HCT116 (cell line): ENCODE results near the gene CASP12. TPM values are rescaled to one million over a fixed set of nuclear protein-coding genes. Genes with fewer than 3 reads are reported as not detected.

Source experiments
- ATAC-seq: fragments of 200-7000 bp; cut with Tn5 transposase; 2 replicates; pipeline ENCODE4 v1.9.1; 2020; ENCODE audit warnings: mild to moderate bottlenecking, moderate library complexity
- BruUV-seq: library from RNA; stranded (reverse); fragments of 400-500 nt; replicated peaks from 2 replicates; lab custom pipeline; 2021; lab: Mats Ljungman, UMichigan
- CTCF ChIA-PET: fragments of 300-600 bp; sonication (Branson Sonifier 250); formaldehyde crosslinking; loops from one replicate; lab custom pipeline; 2021; ENCODE audit warnings: antibody characterized with exemption; lab: Charles Lee
- POLR2A ChIA-PET: fragments of 300-600, 350-600 bp; sonication (Branson Sonifier 250); formaldehyde crosslinking; loops from one replicate; lab custom pipeline; 2021; ENCODE audit warnings: antibody characterized with exemption; lab: Charles Lee
- RAD21 ChIA-PET, 2 experiments: fragments of 300-600 bp; sonication (Branson Sonifier 250); formaldehyde crosslinking; loops; one replicate each; lab custom pipeline; 2023; ENCODE audit warnings: low total read pairs in 2 of 2; ENCODE audit not compliant: uncharacterized antibody in 2 of 2, unreplicated experiment in 2 of 2, low non-redundant PET in 1 of 2; lab: Charles Lee
- DNase-seq: peaks from one replicate; pipeline ENCODE4 v3.0.0-alpha.2; 2010; ENCODE audit warnings: low read depth, low spot score
- H2AFZ ChIP-seq: fragments of 200-600 bp; shearing (Covaris generic), sonication (generic); 2 replicates; pipeline ENCODE4 v1.6.1; 2017; ENCODE audit warnings: low read depth, mixed run types, mixed read lengths, antibody characterized with exemption, low read length; ENCODE audit not compliant: poor library complexity, severe bottlenecking
- H3K27ac ChIP-seq: 2 replicates; pipeline ENCODE4 v1.5.1; 2012; ENCODE audit warnings: low read depth, low read length
- H3K27me3 ChIP-seq: fragments of 200-600 bp; sonication (generic); 2 replicates; pipeline ENCODE4 v1.6.1; 2016; ENCODE audit warnings: mixed run types, low read length, mixed read lengths; ENCODE audit not compliant: insufficient read depth
- H3K36me3 ChIP-seq, 2 experiments: fragments of 200-500 bp in 1 of 2; fragments of 200-600 bp in 1 of 2; sonication (Bioruptor generic) in 1 of 2; sonication (generic) in 1 of 2; 2 replicates each; pipeline versions ENCODE4 v1.5.1 to v1.6.1; 2014 to 2016; ENCODE audit warnings: low read length in 2 of 2, inconsistent platforms in 1 of 2, mixed read lengths in 1 of 2, mixed run types in 1 of 2; ENCODE audit not compliant: insufficient read depth in 2 of 2, control insufficient read depth in 1 of 2
- H3K4me1 ChIP-seq, 2 experiments: fragments of 200-600 bp in 1 of 2; sonication (generic) in 1 of 2; 2 replicates each; pipeline versions ENCODE4 v1.5.1 to v1.6.1; 2012 to 2017; ENCODE audit warnings: low read length in 2 of 2, inconsistent platforms in 1 of 2, mild to moderate bottlenecking in 1 of 2, mixed read lengths in 1 of 2, mixed run types in 1 of 2, moderate library complexity in 1 of 2; ENCODE audit not compliant: insufficient read depth in 2 of 2, control insufficient read depth in 1 of 2
- H3K4me2 ChIP-seq: fragments of 200-600 bp; sonication (generic); 2 replicates; pipeline ENCODE4 v1.6.1; 2017; ENCODE audit warnings: mixed run types, low read length, mixed read lengths
- H3K4me3 ChIP-seq, 2 experiments: fragments of 200-600 bp in 1 of 2; sonication (generic) in 1 of 2; replicated peaks in 1 of 2; 2 replicates each; pipeline ENCODE4 v1.5.1; 2011 to 2016; ENCODE audit warnings: low read length in 2 of 2, control low read depth in 1 of 2, low read depth in 1 of 2, mild to moderate bottlenecking in 1 of 2, mixed read lengths in 1 of 2, mixed run types in 1 of 2
- H3K79me2 ChIP-seq: fragments of 200-600 bp; sonication (generic); 2 replicates; pipeline ENCODE4 v1.6.1; 2017; ENCODE audit warnings: mild to moderate bottlenecking, mixed run types, low read length, moderate library complexity, mixed read lengths; ENCODE audit not compliant: insufficient read depth
- H3K9ac ChIP-seq: fragments of 200-600 bp; sonication (generic); 2 replicates; pipeline ENCODE4 v1.6.1; 2016; ENCODE audit warnings: low read length, mixed read lengths
- H3K9me2 ChIP-seq: fragments of 200-600 bp; sonication (generic), shearing (Covaris generic); 2 replicates; pipeline ENCODE4 v1.6.1; 2017; ENCODE audit warnings: mixed run types, mild to moderate bottlenecking, moderate library complexity; ENCODE audit not compliant: insufficient read depth
- H3K9me3 ChIP-seq, 2 experiments: fragments of 200-500 bp in 1 of 2; fragments of 200-600 bp in 1 of 2; sonication (Bioruptor generic) in 1 of 2; sonication (generic) in 1 of 2; 2 replicates each; pipeline ENCODE4 v1.6.1; 2014 to 2017; ENCODE audit warnings: low read length in 2 of 2, mixed read lengths in 2 of 2, inconsistent platforms in 1 of 2, low read depth in 1 of 2, mild to moderate bottlenecking in 1 of 2, mixed run types in 1 of 2, moderate library complexity in 1 of 2; ENCODE audit not compliant: control insufficient read depth in 1 of 2, insufficient read depth in 1 of 2
- H4K20me1 ChIP-seq: fragments of 200-600 bp; sonication (generic), shearing (Covaris generic); 2 replicates; pipeline ENCODE4 v1.6.1; 2017; ENCODE audit warnings: mixed run types, mild to moderate bottlenecking, moderate library complexity; ENCODE audit not compliant: insufficient read depth
- CBX3 ChIP-seq: IDR thresholded peaks from 2 replicates; pipeline ENCODE4 v1.6.1; 2012; ENCODE audit warnings: low read depth
- CEBPB ChIP-seq: IDR thresholded peaks from 2 replicates; pipeline ENCODE4 v1.6.1; 2012; ENCODE audit warnings: low read depth
- CTCF ChIP-seq, 3 experiments: fragments of 200-600 bp in 1 of 3; sonication (generic) in 1 of 3; IDR thresholded peaks in 2 of 3; conservative IDR thresholded peaks in 1 of 3; 2 replicates each; pipeline ENCODE4 v1.5.1; 2012 to 2017; ENCODE audit warnings: low read depth in 2 of 3, low read length in 2 of 3, antibody characterized with exemption in 1 of 3, borderline replicate concordance in 1 of 3, control low read depth in 1 of 3, mild to moderate bottlenecking in 1 of 3, mixed read lengths in 1 of 3, mixed run types in 1 of 3, moderate library complexity in 1 of 3; ENCODE audit not compliant: insufficient read depth in 1 of 3
- ELF1 ChIP-seq: IDR thresholded peaks from 2 replicates; pipeline ENCODE4 v1.6.1; 2012; ENCODE audit warnings: low read depth, borderline replicate concordance
- EZH2 ChIP-seq: fragments of 200-600 bp; sonication (generic); IDR thresholded peaks from 2 replicates; pipeline ENCODE4 v1.6.1; 2017; ENCODE audit warnings: antibody characterized with exemption, mixed run types
- FOSL1 ChIP-seq: IDR thresholded peaks from 2 replicates; pipeline ENCODE4 v1.6.1; 2012; ENCODE audit warnings: low read depth
- POLR2AphosphoS5 ChIP-seq: IDR thresholded peaks from 2 replicates; pipeline ENCODE4 v1.6.1; 2011; ENCODE audit warnings: mild to moderate bottlenecking, low read depth, low read length, moderate library complexity
- RAD21 ChIP-seq: IDR thresholded peaks from 2 replicates; pipeline ENCODE4 v1.6.1; 2012; ENCODE audit warnings: low read depth, mild to moderate bottlenecking
- REST ChIP-seq: IDR thresholded peaks from 2 replicates; pipeline ENCODE4 v1.6.1; 2012; ENCODE audit warnings: low read depth
- SIN3A ChIP-seq: IDR thresholded peaks from 2 replicates; pipeline ENCODE4 v1.6.1; 2012; ENCODE audit warnings: low read depth
- SRF ChIP-seq: IDR thresholded peaks from 2 replicates; pipeline ENCODE4 v1.6.1; 2012; ENCODE audit warnings: low read depth
- ZBTB33 ChIP-seq: IDR thresholded peaks from 2 replicates; pipeline ENCODE4 v1.6.1; 2011; ENCODE audit warnings: mild to moderate bottlenecking, low read length, moderate library complexity; ENCODE audit not compliant: insufficient replicate concordance; ENCODE audit errors: extremely low read depth
- ZNF274 ChIP-seq: fragments of 200-500 bp; sonication (Bioruptor generic); IDR thresholded peaks from 2 replicates; pipeline ENCODE4 v1.6.1; 2014; ENCODE audit warnings: mild to moderate bottlenecking, low read depth, low read length, inconsistent platforms
- intact Hi-C: fragments of 100-400 bp; cut with micrococcal nuclease; formaldehyde crosslinking; loops from 2 replicates; pipeline ENCODE4 v1.10.0; 2022
- total RNA-seq: library from RNA; stranded (reverse); gene quantifications from one replicate; pipeline ENCODE4 v1.2.1, GENCODE V29; 2021; ENCODE audit not compliant: unreplicated experiment

Gene CASP12
- total RNA-seq, 1 experiment from 2014 or later: not detected

- Histone ChIP-seq H3K27ac (no peak overlapping the region), H3K79me2 (no peaks in the 10 kb centered on the region), H3K9ac (no peak overlapping the region), H4K20me1 (no peaks in the 10 kb centered on the region), H3K36me3 (no peaks in the 10 kb centered on the region), H3K9me3 (no peaks in the 10 kb centered on the region), H2AFZ (no peak overlapping the region), H3K4me3 (no peak overlapping the region), H3K9me2 (no peaks in the 10 kb centered on the region), H3K27me3 (no peaks in the 10 kb centered on the region), H3K4me2 (no peak overlapping the region), H3K4me1 (no peaks in the 10 kb centered on the region)
- TF ChIP-seq CBX3 (no peak), SRF (no peak), CTCF (IDR thresholded peaks at IDR 0.05 in 2 of 3, conservative IDR thresholded peaks at IDR 0.05 in 1 of 3; ENCODE audit: borderline replicate concordance in 1 of 3, insufficient read depth in 1 of 3, low read depth in 2 of 3, low read length in 2 of 3) (no peak)
- ChIA-PET RAD21 (no interaction called here), CTCF (no interaction called here), POLR2A (no interaction called here)
- no peak for DNase-seq
- ATAC-seq: no peak
- intact Hi-C loops: no loop called here
- no TSS peak for BruUV-seq
Measured at GRCh38 chr11:104883342-104883741, 14.9 kb downstream of the CASP12 start.

GRCh38 chr11:104881117-104881794, 17.0 kb downstream of the CASP12 start:
- no peak overlapping the region for H3K9ac ChIP-seq
- ChIA-PET RAD21 (no interaction called here), CTCF (no interaction called here), POLR2A (no interaction called here)
- H2AFZ ChIP-seq: no peak overlapping the region
- H3K79me2 ChIP-seq: no peaks in the 10 kb centered on the region
- no peaks in the 10 kb centered on the region for H3K9me3 ChIP-seq
- DNase-seq: no peak
- H3K4me1 ChIP-seq: no peaks in the 10 kb centered on the region
- H3K4me3 ChIP-seq: no peak overlapping the region
- H3K9me2 ChIP-seq: no peaks in the 10 kb centered on the region
- H3K4me2 ChIP-seq: no peak overlapping the region
- intact Hi-C loops: no loop called here
- BruUV-seq: no TSS peak
- H3K27ac ChIP-seq: no peak overlapping the region
- ATAC-seq: no peak
- H4K20me1 ChIP-seq: no peaks in the 10 kb centered on the region
- no peaks in the 10 kb centered on the region for H3K27me3 ChIP-seq
- no peaks in the 10 kb centered on the region for H3K36me3 ChIP-seq
- no peak for TF ChIP-seq CEBPB
- no peak for TF ChIP-seq ZBTB33
- no peak for TF ChIP-seq RAD21
- TF ChIP-seq ELF1: no peak
- no peak for TF ChIP-seq ZNF274
- TF ChIP-seq EZH2: no peak
- TF ChIP-seq SIN3A: no peak
- no peak for TF ChIP-seq POLR2AphosphoS5
- TF ChIP-seq FOSL1: no peak
- no peak for TF ChIP-seq REST
